GM12875 (cell line): Measurements from ENCODE around the gene PRPS1L1.

Experiments
- H3K4me3 ChIP-seq: one replicate; pipeline ENCODE4 v1.5.1; 2011; ENCODE audit warnings: low read depth, low read length, control low read depth
- CTCF ChIP-seq: IDR thresholded peaks from 2 replicates; pipeline ENCODE4 v1.5.1; 2011; ENCODE audit warnings: low read depth, mild to moderate bottlenecking, control low read depth, inconsistent platforms, low read length, moderate library complexity, borderline replicate concordance; ENCODE audit not compliant: insufficient read depth

PRPS1L1 gene

GRCh38 chr7:17996040-17996439 is 31.6 kb downstream of the PRPS1L1 start:
- H3K4me3 ChIP-seq, result no peak overlapping the region
- TF ChIP-seq CTCF, result no peak

DNA sequence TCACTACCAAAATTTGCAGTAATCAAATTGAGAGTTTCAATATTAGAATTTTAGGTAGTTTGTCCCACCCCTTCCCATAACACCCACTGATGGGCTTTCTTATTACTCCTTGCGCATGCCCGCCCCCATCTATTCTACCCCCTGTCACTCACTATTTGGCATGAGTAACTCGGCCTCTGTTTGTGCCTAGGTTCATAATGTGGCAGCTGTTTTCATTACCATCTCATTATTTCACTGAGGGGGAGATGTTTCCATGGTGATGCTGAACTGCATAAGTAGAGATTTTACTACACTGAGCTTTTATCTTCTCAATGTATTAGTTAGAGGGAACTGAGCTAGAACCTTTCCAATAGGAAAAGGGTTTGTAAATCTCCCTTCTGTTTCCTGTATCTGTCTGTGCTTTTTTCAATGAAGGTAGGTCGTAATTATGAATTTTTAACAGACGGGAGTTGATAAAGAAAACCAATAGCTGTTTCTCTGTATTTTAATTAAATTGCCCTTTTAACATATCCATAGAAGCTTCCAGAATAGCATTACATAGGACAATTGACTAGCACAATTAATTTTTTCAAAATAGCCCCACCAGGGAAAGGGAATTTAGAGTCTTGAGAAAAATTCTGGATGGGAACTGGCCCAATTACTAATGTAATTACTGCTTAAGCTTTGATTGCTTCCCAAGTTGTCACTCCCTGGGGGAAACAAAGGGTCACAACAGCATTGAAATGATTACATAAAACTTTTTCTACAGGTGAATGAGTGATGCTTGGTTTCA is 33.4 kb downstream of the PRPS1L1 start:
- no peak overlapping the region for H3K4me3 ChIP-seq
- no peak for TF ChIP-seq CTCF

DNA sequence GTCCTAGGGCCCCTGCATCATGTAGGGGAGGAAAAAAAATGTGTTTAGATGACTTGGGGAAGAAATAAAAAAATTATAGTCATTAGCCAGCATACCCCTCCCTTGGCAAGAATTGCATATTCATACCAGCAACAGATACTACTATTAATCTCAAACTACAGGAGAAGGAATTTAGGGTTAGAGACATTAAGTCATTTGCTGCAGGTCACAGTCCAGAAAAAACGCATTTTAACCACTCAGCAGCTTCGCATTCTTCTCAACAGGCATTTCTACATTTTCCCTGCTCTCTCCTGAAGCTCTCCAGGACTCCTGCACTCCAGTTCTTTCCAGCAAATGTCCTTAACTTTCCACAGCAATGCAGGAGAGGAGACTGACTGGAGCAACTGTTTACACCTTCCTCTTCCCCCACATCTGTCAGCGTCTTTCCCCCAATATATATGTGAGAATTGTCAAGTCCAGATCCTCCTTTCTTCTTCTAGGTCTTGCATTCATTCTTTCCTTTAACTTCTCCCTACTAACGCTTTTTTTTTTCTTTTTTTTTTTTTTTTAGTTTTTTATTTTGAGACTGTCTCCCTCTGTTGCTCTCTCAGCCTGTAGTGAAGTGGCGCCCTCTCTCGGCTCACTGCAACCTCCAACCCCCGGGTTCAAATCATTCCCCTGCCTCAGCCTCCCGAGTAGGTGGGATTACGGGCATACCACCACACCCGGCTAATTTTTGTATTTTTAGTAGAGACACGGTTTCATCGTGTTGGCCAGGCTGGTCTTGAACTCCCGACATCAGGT is 35.6 kb downstream of the PRPS1L1 start:
- TF ChIP-seq CTCF, result peak; percentile 46; the same call in 1 of the 2 replicates

DNA sequence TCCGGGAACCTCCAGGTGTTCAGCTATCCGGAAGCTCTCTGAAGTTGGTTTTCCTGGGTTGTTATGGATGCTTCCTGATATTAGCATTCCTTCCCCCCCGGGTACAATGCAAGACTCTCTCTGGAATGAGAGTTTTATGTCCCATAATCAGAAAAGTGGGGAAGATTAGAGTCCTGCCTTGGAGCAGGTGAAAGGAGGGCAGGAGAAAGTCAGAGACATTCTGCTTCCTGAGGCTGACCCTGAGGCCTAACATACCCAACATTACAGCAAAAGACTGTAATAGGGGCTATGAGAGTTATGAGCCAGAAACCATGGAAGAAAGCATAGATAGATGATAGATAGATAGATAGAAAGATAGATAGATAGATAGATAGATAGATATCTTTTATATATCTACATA is 36.9 kb downstream of the PRPS1L1 start:
- TF ChIP-seq CTCF, result no peak
- no peak overlapping the region for H3K4me3 ChIP-seq

More for the DNA sequence above, 35.6 kb downstream of the PRPS1L1 start:
- no peak overlapping the region for H3K4me3 ChIP-seq

GRCh38 chr7:17989546-17989945 is 38.1 kb downstream of the PRPS1L1 start:
- TF ChIP-seq CTCF, result no peak
- no peak overlapping the region for H3K4me3 ChIP-seq

GRCh38 chr7:17988858-17989257 is 38.8 kb downstream of the PRPS1L1 start:
- no peak overlapping the region for H3K4me3 ChIP-seq
- TF ChIP-seq CTCF, result no peak
